WTC11 (cell line): ENCODE measurements around the gene INO80E. TPM values are rescaled to one million over a fixed set of nuclear protein-coding genes. Genes with fewer than 3 reads are reported as not detected.

ENCODE experiments used
- ATAC-seq: fragments of 200-7000 bp; cut with Tn5 transposase; 2 replicates; pipeline ENCODE4 v1.10.0; 2021; ENCODE audit warnings: mild to moderate bottlenecking, moderate library complexity
- CTCF ChIA-PET: fragments of 300-600 bp; sonication (Branson Sonifier 250); formaldehyde crosslinking; loops from one replicate; lab custom pipeline; 2021; ENCODE audit warnings: antibody characterized with exemption; lab: Charles Lee
- POLR2A ChIA-PET: fragments of 350-600 bp; sonication (Branson Sonifier 250); formaldehyde crosslinking; loops from one replicate; lab custom pipeline; 2021; ENCODE audit warnings: antibody characterized with exemption; lab: Charles Lee
- DNase-seq: peaks from one replicate; pipeline ENCODE4 v3.0.0; 2021; ENCODE audit warnings: low spot score
- H3K27ac Mint-ChIP-seq: 2 replicates; pipeline ENCODE4 v1.8.0; 2021; ENCODE audit warnings: mixed read lengths
- H3K27me3 Mint-ChIP-seq: 2 replicates; pipeline ENCODE4 v1.8.0; 2021; ENCODE audit warnings: low read depth, mild to moderate bottlenecking, moderate library complexity, mixed read lengths
- H3K36me3 Mint-ChIP-seq: 2 replicates; pipeline ENCODE4 v1.8.0; 2021; ENCODE audit warnings: mixed read lengths
- H3K4me1 Mint-ChIP-seq: 2 replicates; pipeline ENCODE4 v1.8.0; 2022; ENCODE audit warnings: mixed read lengths
- H3K4me3 Mint-ChIP-seq: 2 replicates; pipeline ENCODE4 v1.8.0; 2021; ENCODE audit warnings: mild to moderate bottlenecking, moderate library complexity, mixed read lengths
- H3K9me3 Mint-ChIP-seq: 2 replicates; pipeline ENCODE4 v1.8.0; 2021; ENCODE audit warnings: mixed read lengths
- ATF3 ChIP-seq: sonication (generic); formaldehyde crosslinking; conservative IDR thresholded peaks from 2 replicates; pipeline ENCODE4 v1.8.1; 2022; ENCODE audit warnings: mild to moderate bottlenecking, missing genetic modification reagents
- ATF6 ChIP-seq: sonication (generic); formaldehyde crosslinking; IDR thresholded peaks from 2 replicates; pipeline ENCODE4 v1.8.1; 2023; ENCODE audit warnings: mild to moderate bottlenecking, missing genetic modification reagents
- E2F1 ChIP-seq: sonication (generic); formaldehyde crosslinking; IDR thresholded peaks from 2 replicates; pipeline ENCODE4 v1.8.0; 2022; ENCODE audit warnings: mild to moderate bottlenecking, missing genetic modification reagents
- E2F5 ChIP-seq: sonication (generic); formaldehyde crosslinking; IDR thresholded peaks from 2 replicates; pipeline ENCODE4 v1.8.1; 2022; ENCODE audit warnings: mild to moderate bottlenecking, moderate library complexity, missing genetic modification reagents
- EMX1 ChIP-seq: fragments of 250-450 bp; sonication (Bioruptor Pico); IDR thresholded peaks from 2 replicates; pipeline ENCODE4 v1.8.0; 2021; ENCODE audit warnings: mild to moderate bottlenecking
- ERG ChIP-seq: fragments of 250-450 bp; sonication (Bioruptor Pico); IDR thresholded peaks from 2 replicates; pipeline ENCODE4 v1.8.0; 2021; ENCODE audit warnings: mild to moderate bottlenecking
- FOXP1 ChIP-seq: sonication (generic); formaldehyde crosslinking; IDR thresholded peaks from 2 replicates; pipeline ENCODE4 v1.8.0; 2022; ENCODE audit warnings: missing genetic modification reagents, mild to moderate bottlenecking, moderate library complexity, borderline replicate concordance
- FOXP4 ChIP-seq: sonication (generic); formaldehyde crosslinking; IDR thresholded peaks from 2 replicates; pipeline ENCODE4 v1.8.0; 2022; ENCODE audit warnings: mild to moderate bottlenecking, missing genetic modification reagents
- GRHL2 ChIP-seq: fragments of 250-450 bp; sonication (Bioruptor Pico); IDR thresholded peaks from 2 replicates; pipeline ENCODE4 v1.8.0; 2022; ENCODE audit warnings: mild to moderate bottlenecking, moderate library complexity; ENCODE audit not compliant: insufficient replicate concordance, severe bottlenecking
- HMGXB4 ChIP-seq: sonication (generic); formaldehyde crosslinking; IDR thresholded peaks from 2 replicates; pipeline ENCODE4 v1.8.1; 2023; ENCODE audit warnings: mild to moderate bottlenecking, moderate library complexity, missing genetic modification reagents
- IRF2 ChIP-seq: sonication (generic); formaldehyde crosslinking; IDR thresholded peaks from 2 replicates; pipeline ENCODE4 v1.8.0; 2022; ENCODE audit warnings: low read depth, missing genetic modification reagents, borderline replicate concordance
- NR1H2 ChIP-seq: sonication (generic); formaldehyde crosslinking; IDR thresholded peaks from 2 replicates; pipeline ENCODE4 v1.9.0; 2021; ENCODE audit warnings: mild to moderate bottlenecking, moderate library complexity, missing genetic modification reagents
- PRDM15 ChIP-seq: sonication (generic); formaldehyde crosslinking; IDR thresholded peaks from 2 replicates; pipeline ENCODE4 v1.8.0; 2022; ENCODE audit warnings: missing genetic modification reagents
- SMAD4 ChIP-seq: sonication (generic); formaldehyde crosslinking; IDR thresholded peaks from 2 replicates; pipeline ENCODE4 v1.8.0; 2022; ENCODE audit warnings: mild to moderate bottlenecking, missing genetic modification reagents
- TEAD4 ChIP-seq: sonication (generic); formaldehyde crosslinking; IDR thresholded peaks from 2 replicates; pipeline ENCODE4 v1.8.0; 2022; ENCODE audit warnings: mild to moderate bottlenecking, missing genetic modification reagents
- USF1 ChIP-seq: sonication (generic); formaldehyde crosslinking; IDR thresholded peaks from 2 replicates; pipeline ENCODE4 v1.8.0; 2022; ENCODE audit warnings: mild to moderate bottlenecking, missing genetic modification reagents
- ZNF219 ChIP-seq: sonication (generic); formaldehyde crosslinking; IDR thresholded peaks from 2 replicates; pipeline ENCODE4 v1.8.0; 2023; ENCODE audit warnings: missing genetic modification reagents, mild to moderate bottlenecking, borderline replicate concordance
- ZNF512 ChIP-seq: sonication (generic); formaldehyde crosslinking; IDR thresholded peaks from 2 replicates; pipeline ENCODE4 v1.8.1; 2022; ENCODE audit warnings: missing genetic modification reagents, borderline replicate concordance
- ZSCAN18 ChIP-seq: fragments of 250-450 bp; sonication (Bioruptor Pico); IDR thresholded peaks from 2 replicates; pipeline ENCODE4 v2.1.2; 2022; ENCODE audit warnings: mild to moderate bottlenecking, moderate library complexity
- total RNA-seq: library from RNA; stranded (reverse); gene quantifications from 3 replicates; pipeline ENCODE4 v1.2.3, GENCODE V29; 2021

The INO80E gene
- total RNA-seq, 1 experiment from 2014 or later, result 101 TPM

GRCh38 chr16:29986231-29986630 is 9.8 kb upstream of the INO80E start:
- ChIA-PET CTCF (interaction anchor here (1.2 kb wide), 1 partner anchor 13 kb away, joined by 4 read pairs; the partner anchor contains the start of gene TAOK2), POLR2A (no interaction called here)
- Mint-ChIP-seq H3K27me3 (no peaks in the 10 kb centered on the region), H3K9me3 (no peaks in the 10 kb centered on the region), H3K4me3 (no peak overlapping the region), H3K27ac (no peak overlapping the region), H3K4me1 (no peaks in the 10 kb centered on the region), H3K36me3 (peaks cover 57% of the 10 kb centered on the region)
- DNase-seq (no peak), ATAC-seq (no peak)
- TF ChIP-seq FOXP1 (CRISPR knock-in tag), result no peak
- TF ChIP-seq IRF2 (CRISPR knock-in tag), result no peak
- TF ChIP-seq TEAD4 (CRISPR knock-in tag), result no peak
- TF ChIP-seq HMGXB4 (CRISPR knock-in tag), result no peak
- no peak for TF ChIP-seq ZSCAN18 (CRISPR knock-in tag)
- TF ChIP-seq E2F1 (CRISPR knock-in tag), result no peak
- no peak for TF ChIP-seq ZNF219 (CRISPR knock-in tag)
- no peak for TF ChIP-seq ERG (CRISPR knock-in tag)
- TF ChIP-seq USF1 (CRISPR knock-in tag), result no peak
- no peak for TF ChIP-seq GRHL2 (CRISPR knock-in tag)
- TF ChIP-seq PRDM15 (CRISPR knock-in tag), result no peak
- no peak for TF ChIP-seq ZNF512 (CRISPR knock-in tag)
- no peak for TF ChIP-seq ATF3 (CRISPR knock-in tag)
- no peak for TF ChIP-seq EMX1 (CRISPR knock-in tag)
- TF ChIP-seq ATF6 (CRISPR knock-in tag), result no peak
- TF ChIP-seq FOXP4 (CRISPR knock-in tag), result no peak
- no peak for TF ChIP-seq NR1H2 (CRISPR knock-in tag)
- TF ChIP-seq E2F5 (CRISPR knock-in tag), result no peak
- no peak for TF ChIP-seq SMAD4 (CRISPR knock-in tag)
